ENCODE measurements around the gene SCGB3A2.
"Not testable (repeated sequence)": the region's sequence is repeated elsewhere in the genome, so short reads cannot be mapped to it uniquely, and the experiment has no call there.

DNA sequence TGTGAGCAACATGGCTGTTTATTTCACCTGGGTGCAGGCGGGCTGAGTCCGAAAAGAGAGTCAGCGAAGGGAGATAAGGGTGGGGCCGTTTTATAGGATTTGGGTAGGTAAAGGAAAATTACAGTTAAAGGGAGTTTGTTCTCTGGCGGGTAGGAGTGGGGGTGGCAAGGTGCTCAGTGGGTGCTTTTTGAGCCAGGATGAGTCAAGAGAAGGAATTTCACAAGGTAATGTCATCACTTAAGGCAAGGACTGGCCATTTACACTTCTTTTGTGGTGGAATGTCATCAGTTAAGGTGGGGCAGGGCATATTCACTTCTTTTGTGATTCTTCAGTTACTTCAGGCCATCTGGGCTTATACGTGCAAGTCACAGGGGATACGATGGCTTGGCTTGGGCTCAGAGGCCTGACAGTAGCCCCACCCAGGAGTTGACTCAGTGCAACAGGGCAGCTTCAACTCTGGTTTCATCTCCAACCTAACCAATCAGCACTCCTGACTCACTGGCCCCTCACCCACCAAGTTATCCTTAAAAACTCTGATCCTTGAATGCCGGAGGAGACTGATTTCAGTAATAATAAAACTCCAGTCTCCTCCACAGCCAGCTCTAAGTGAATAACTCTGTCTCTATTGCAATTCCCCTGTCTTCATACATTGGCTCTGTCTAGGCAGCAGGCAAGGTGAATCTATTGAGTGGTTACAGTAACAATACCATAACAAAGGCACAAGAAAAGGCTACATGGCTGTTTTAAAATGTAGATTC, 4.2 kb upstream of the SCGB3A2 start:
- not testable (repeated sequence) for TF ChIP-seq ZNF274 (IDR thresholded peaks at IDR 0.05; ENCODE audit: low read depth, low read length); YY1 (IDR thresholded peaks at IDR 0.05; ENCODE audit: insufficient read depth, insufficient read length); SUZ12 (IDR thresholded peaks at IDR 0.05; ENCODE audit: extremely low read depth, insufficient read depth, insufficient read length)
